K562 (cell line): ENCODE data around the gene SLC12A4.

Source experiments
- CTBP1 ChIP-seq: fragments of 450-650 bp; IDR thresholded peaks from 2 replicates; pipeline ENCODE4 v1.6.1; 2016; ENCODE audit warnings: borderline replicate concordance
- ELF1 ChIP-seq: fragments of 200-800 bp; sonication (Bioruptor generic); IDR thresholded peaks from 2 replicates; pipeline ENCODE4 v1.6.1; 2016; ENCODE audit warnings: missing genetic modification characterization, missing compliant biosample characterization
- EP300 ChIP-seq: IDR thresholded peaks from 2 replicates; pipeline ENCODE4 v1.6.1; 2012; ENCODE audit warnings: low read length, improper control_type of control experiment
- RBM22 ChIP-seq: fragments of 200-400 bp; formaldehyde crosslinking; IDR thresholded peaks from 2 replicates; pipeline ENCODE4 v1.6.1; 2018; ENCODE audit warnings: low read length, low read depth; ENCODE audit not compliant: poor library complexity, severe bottlenecking
- SIRT6 ChIP-seq: IDR thresholded peaks from one replicate; pipeline ENCODE4 v1.6.1; 2012; ENCODE audit warnings: low read depth, mild to moderate bottlenecking, control low read depth, inconsistent platforms, low read length, moderate library complexity
- SNIP1 ChIP-seq: fragments of 450-650 bp; IDR thresholded peaks from 2 replicates; pipeline ENCODE4 v1.7.1; 2017; ENCODE audit warnings: low read depth, mild to moderate bottlenecking
- TCF15 ChIP-seq: fragments of 250-450 bp; sonication (Bioruptor Pico); IDR thresholded peaks from 2 replicates; pipeline ENCODE4 v1.8.0; 2022; ENCODE audit warnings: moderate library complexity, mild to moderate bottlenecking, inconsistent platforms

- no peak for TF ChIP-seq SNIP1
- TF ChIP-seq ELF1 (tag) = peak; percentile 40; the same call in 1 of the 2 replicates
- TF ChIP-seq TCF15 (CRISPR knock-in tag) = no peak
- no peak for TF ChIP-seq SIRT6
- no peak for TF ChIP-seq RBM22
- no peak for TF ChIP-seq CTBP1
- TF ChIP-seq EP300 = peak; percentile 36; the same call in 1 of the 2 replicates
These were observed 8.7 kb downstream of the SLC12A4 start for GRCh38 chr16:67959536-67960329.
